ENCODE results near the gene CPZ.

Gene CPZ

DNA sequence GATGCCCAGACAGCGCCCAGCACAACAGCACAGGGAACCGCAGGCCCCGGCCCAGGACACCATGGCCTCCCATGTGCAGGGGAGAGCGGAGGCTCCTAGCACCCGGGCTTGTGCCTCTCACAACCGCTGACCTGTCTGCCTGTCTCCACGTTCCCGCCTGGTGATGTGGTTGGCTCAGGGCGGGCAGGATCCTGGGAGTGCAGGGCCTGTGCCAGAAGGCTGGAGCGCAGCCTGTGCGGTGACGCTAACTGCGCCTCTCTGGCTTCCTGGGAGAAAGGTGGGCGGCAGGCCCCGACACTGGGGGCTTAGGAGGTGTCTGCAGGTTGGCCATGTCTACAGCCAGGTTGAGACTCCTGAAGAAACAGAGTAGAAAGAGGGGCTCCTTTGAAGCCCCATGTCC lies 48.7 kb downstream of the CPZ start:
- Histone ChIP-seq H3K9me3 (replicated peaks; ENCODE audit: insufficient read depth, low read length) (no peaks in the 10 kb centered on the region), H3K79me2 (ENCODE audit: low read length) (no peaks in the 10 kb centered on the region), H3K4me3 (ENCODE audit: low read length) (no peak overlapping the region), H3K27me3 (replicated peaks; ENCODE audit: insufficient read depth, low read length) (peaks cover 94% of the 10 kb centered on the region), H3F3A (ENCODE audit: insufficient read depth, low read length) (no peaks in the 10 kb centered on the region), H3K9me2 (replicated peaks; ENCODE audit: insufficient read depth, low read length) (no peaks in the 10 kb centered on the region), H3K27ac (ENCODE audit: low read length) (no peak overlapping the region), H3K9ac (ENCODE audit: low read length) (no peak overlapping the region), H3K36me3 (replicated peaks; ENCODE audit: insufficient read depth, low read length) (no peaks in the 10 kb centered on the region), H4K20me1 (ENCODE audit: insufficient read depth, low read length) (no peaks in the 10 kb centered on the region), H2AFZ (ENCODE audit: low read length) (no peak overlapping the region), H3K4me2 (ENCODE audit: low read depth, low read length) (no peak overlapping the region), H3K4me1 (ENCODE audit: low read length) (no peaks in the 10 kb centered on the region)
- no peak for DNase-seq
- TF ChIP-seq EZH2 (optimal IDR thresholded peaks at IDR 0.05; ENCODE audit: low read depth, low read length), result no peak
- TF ChIP-seq, protein P1, sequence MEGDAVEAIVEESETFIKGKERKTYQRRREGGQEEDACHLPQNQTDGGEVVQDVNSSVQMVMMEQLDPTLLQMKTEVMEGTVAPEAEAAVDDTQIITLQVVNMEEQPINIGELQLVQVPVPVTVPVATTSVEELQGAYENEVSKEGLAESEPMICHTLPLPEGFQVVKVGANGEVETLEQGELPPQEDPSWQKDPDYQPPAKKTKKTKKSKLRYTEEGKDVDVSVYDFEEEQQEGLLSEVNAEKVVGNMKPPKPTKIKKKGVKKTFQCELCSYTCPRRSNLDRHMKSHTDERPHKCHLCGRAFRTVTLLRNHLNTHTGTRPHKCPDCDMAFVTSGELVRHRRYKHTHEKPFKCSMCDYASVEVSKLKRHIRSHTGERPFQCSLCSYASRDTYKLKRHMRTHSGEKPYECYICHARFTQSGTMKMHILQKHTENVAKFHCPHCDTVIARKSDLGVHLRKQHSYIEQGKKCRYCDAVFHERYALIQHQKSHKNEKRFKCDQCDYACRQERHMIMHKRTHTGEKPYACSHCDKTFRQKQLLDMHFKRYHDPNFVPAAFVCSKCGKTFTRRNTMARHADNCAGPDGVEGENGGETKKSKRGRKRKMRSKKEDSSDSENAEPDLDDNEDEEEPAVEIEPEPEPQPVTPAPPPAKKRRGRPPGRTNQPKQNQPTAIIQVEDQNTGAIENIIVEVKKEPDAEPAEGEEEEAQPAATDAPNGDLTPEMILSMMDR (IDR thresholded peaks at IDR 0.05; ENCODE audit: low read length), result no peak
- no peak for TF ChIP-seq EZH2phosphoT487 (IDR thresholded peaks at IDR 0.05; ENCODE audit: low read length)

DNA sequence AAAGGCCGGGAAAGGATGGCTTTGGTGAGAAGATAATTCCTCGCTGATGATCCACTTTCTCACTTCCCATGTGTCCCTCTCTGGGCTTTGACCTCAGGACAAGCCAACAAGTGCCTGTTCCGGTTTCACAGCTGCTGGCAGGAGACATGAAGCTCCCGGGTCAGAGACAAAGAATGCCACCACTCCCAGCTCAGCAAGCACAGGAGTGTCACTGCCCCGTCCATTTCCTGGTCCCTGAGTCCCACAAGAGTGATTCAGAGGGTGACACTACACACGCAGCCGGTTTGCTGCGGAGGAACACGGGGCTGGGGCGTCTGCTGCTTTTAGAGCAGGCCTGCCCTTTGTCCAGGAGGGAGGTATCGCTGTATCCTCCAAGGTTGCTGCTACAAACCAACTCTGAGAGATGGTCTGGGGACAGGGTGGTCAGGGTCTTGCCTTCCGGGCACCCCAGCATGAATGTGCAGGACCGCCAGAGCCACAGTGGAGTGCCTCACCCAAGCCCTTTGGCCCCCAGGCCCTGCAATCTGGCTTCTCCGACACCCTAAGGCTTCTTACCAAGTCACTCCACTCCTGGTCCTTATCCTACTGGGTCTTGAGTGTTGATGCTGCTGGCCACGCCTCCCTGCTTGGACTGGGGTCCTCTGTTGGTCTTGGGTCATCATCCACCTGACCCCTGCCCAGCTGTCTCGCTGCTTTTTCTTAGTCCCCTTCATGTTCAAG lies 49.5 kb downstream of the CPZ start:
- H3K79me2 ChIP-seq (ENCODE audit: low read length), result no peaks in the 10 kb centered on the region
- DNase-seq, result no peak
- no peaks in the 10 kb centered on the region for H3K9me3 ChIP-seq (replicated peaks; ENCODE audit: insufficient read depth, low read length)
- H3F3A ChIP-seq (ENCODE audit: insufficient read depth, low read length), result no peaks in the 10 kb centered on the region
- no peak overlapping the region for H2AFZ ChIP-seq (ENCODE audit: low read length)
- no peaks in the 10 kb centered on the region for H3K4me1 ChIP-seq (ENCODE audit: low read length)
- TF ChIP-seq, protein P1 (IDR thresholded peaks at IDR 0.05; ENCODE audit: low read length), result no peak
- TF ChIP-seq EZH2phosphoT487 (IDR thresholded peaks at IDR 0.05; ENCODE audit: low read length), result no peak
- H3K27me3 ChIP-seq (replicated peaks; ENCODE audit: insufficient read depth, low read length), result peaks cover 100% of the 10 kb centered on the region
- H3K4me2 ChIP-seq (ENCODE audit: low read depth, low read length), result no peak overlapping the region
- no peaks in the 10 kb centered on the region for H3K9me2 ChIP-seq (replicated peaks; ENCODE audit: insufficient read depth, low read length)
- no peaks in the 10 kb centered on the region for H4K20me1 ChIP-seq (ENCODE audit: insufficient read depth, low read length)
- H3K36me3 ChIP-seq (replicated peaks; ENCODE audit: insufficient read depth, low read length), result no peaks in the 10 kb centered on the region
- H3K4me3 ChIP-seq (ENCODE audit: low read length), result no peak overlapping the region
- no peak overlapping the region for H3K27ac ChIP-seq (ENCODE audit: low read length)
- H3K9ac ChIP-seq (ENCODE audit: low read length), result no peak overlapping the region

DNA sequence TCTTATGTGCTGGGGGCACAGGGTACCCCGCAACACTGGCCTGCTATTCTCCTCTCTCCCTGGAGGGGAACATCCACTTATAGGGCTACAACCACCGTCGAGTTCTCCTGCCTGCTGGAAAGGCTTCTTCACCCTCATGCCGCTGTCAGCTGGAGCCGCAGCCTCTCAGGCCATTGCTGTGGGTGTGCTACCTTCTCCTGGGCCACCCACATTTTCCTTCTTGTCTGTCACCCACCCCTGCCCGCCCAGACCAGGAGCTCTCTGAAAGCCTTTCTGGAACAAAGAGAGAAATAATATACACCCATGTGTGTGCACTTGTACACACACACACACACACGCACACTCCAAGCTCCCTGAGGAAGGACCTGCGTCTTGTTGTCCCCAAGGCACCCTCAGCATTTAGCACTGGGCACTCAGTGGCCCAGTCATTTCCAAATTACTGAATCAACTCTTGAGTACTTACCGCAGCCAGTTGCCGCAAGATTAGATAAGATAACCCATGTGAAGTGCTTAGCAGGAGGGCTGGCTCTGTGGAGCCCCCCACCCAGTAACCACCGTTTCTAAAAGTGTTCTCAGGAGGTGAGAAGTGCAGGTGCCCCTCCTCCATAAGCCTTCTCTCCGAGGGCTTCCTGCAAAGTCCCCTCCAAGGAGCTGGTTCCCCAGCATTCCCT lies 50.2 kb downstream of the CPZ start:
- H4K20me1 ChIP-seq (ENCODE audit: insufficient read depth, low read length), result no peaks in the 10 kb centered on the region
- DNase-seq, result no peak
- no peak for TF ChIP-seq EZH2 (optimal IDR thresholded peaks at IDR 0.05; ENCODE audit: low read depth, low read length)
- TF ChIP-seq, protein P1 (IDR thresholded peaks at IDR 0.05; ENCODE audit: low read length), result no peak
- TF ChIP-seq EZH2phosphoT487 (IDR thresholded peaks at IDR 0.05; ENCODE audit: low read length), result no peak
- no peaks in the 10 kb centered on the region for H3K4me1 ChIP-seq (ENCODE audit: low read length)
- no peak overlapping the region for H3K4me3 ChIP-seq (ENCODE audit: low read length)
- H3K27ac ChIP-seq (ENCODE audit: low read length), result no peak overlapping the region
- H3K9ac ChIP-seq (ENCODE audit: low read length), result no peak overlapping the region
- H2AFZ ChIP-seq (ENCODE audit: low read length), result no peak overlapping the region
- no peak overlapping the region for H3K4me2 ChIP-seq (ENCODE audit: low read depth, low read length)
- no peaks in the 10 kb centered on the region for H3K79me2 ChIP-seq (ENCODE audit: low read length)
- no peaks in the 10 kb centered on the region for H3K9me3 ChIP-seq (replicated peaks; ENCODE audit: insufficient read depth, low read length)
- no peaks in the 10 kb centered on the region for H3F3A ChIP-seq (ENCODE audit: insufficient read depth, low read length)
- no peaks in the 10 kb centered on the region for H3K36me3 ChIP-seq (replicated peaks; ENCODE audit: insufficient read depth, low read length)
- H3K27me3 ChIP-seq (replicated peaks; ENCODE audit: insufficient read depth, low read length), result peaks cover 100% of the 10 kb centered on the region
- H3K9me2 ChIP-seq (replicated peaks; ENCODE audit: insufficient read depth, low read length), result no peaks in the 10 kb centered on the region
